Pulmonary artery endothelial cell (primary cell): ENCODE measurements around the gene CMTM3. TPM values are rescaled to one million over a fixed set of nuclear protein-coding genes. Genes with fewer than 3 reads are reported as not detected.
"Not testable (repeated sequence)": the region's sequence is repeated elsewhere in the genome, so short reads cannot be mapped to it uniquely, and the experiment has no call there.

Experiments used
- DNase-seq: peaks from one replicate; pipeline ENCODE4 v3.0.0-alpha.2; 2011; ENCODE audit warnings: low read depth, low spot score
- total RNA-seq: library from RNA; depleted of rRNA; stranded (reverse); fragments of >200 nt; gene quantifications from 2 replicates; pipeline ENCODE4 v1.2.3, GENCODE V29; 2014

CMTM3 gene
- total RNA-seq, 1 donor from 2014 or later = 23.5 TPM

- DNase-seq = no peak
Measured at GRCh38 chr16:66581246-66581952, 23.1 kb upstream of the CMTM3 start.

DNA sequence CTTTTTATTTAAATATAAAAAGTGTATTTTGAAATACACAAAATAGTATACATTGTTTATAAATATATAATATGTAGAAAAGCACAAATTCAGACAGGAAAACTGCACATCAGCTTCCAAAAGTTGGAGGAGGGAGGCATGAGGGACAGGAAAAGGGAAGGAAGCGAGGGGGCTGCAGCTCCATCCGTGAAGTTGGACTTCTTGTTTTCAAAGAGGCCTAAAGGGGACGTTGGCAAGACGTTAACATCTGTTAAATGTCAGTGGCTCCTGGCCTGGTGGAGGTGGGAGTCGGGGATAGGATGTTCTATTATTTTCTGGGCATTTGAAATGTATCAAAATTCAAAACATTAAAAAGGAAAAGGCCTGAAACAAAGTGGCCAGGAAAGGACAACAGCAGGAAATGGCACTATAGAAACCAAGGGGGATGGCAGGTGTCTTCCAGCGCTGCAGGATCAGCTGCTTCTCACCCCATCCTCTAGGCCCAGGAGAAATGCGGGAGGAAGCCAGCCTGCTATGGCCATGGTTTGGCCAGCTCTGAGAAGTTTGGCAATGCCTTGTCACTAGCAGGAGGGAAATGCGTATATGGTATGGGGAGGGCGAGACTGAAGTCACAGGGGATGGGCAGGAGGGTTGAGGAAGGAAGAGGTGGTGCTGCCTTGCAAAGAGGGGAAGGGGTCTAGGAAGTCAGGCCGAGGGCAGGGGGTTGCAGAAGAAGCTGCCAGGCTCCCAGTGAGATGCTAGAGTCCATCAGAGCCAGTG lies 18.8 kb upstream of the CMTM3 start:
- no peak for DNase-seq

- DNase-seq = no peak
Measured at GRCh38 chr16:66587881-66588600, 16.5 kb upstream of the CMTM3 start.

- DNase-seq = no peak
Measured at GRCh38 chr16:66588981-66589713, 15.4 kb upstream of the CMTM3 start.

DNA sequence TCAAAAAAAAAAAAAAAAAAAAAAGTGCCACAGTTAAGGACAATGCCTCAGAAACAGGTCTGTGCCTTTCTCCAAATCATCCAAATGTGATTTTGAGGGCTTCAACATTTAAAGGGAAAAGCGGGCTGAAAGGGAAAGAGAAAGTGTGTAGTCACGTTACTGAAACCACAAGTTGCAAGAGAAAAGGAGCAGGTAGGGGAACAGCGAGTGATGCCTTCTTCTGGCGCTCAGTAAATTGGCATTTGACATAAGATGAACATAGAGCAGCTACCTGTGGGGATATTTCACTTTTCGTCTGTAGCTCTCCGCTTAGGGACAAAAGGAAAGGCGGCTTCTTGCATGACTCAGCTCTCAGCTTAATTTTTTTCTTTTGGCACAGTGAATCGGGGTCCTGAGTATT lies 14.2 kb upstream of the CMTM3 start:
- DNase-seq = no peak

DNA sequence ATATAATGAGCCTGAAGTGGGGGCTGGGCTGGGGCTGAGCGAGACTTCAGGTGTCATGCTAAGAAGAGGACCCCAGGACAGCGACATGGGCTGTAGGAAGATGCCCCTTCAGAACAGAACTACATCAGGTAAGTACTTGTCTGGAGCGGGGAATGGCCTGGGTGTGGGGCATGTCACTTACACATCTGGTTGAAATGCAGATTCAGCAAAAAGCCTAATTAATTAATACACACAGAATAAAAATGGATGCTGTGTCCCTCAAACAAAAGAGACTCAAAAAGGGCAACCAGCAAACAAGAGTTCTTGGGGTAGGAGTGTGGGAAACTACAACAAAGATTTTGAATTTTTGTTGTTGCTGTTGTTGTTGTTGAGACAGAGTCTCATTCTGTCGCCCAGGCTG lies 13.5 kb upstream of the CMTM3 start:
- DNase-seq = no peak

GRCh38 chr16:66592241-66592640 lies 12.3 kb upstream of the CMTM3 start:
- DNase-seq = no peak

DNA sequence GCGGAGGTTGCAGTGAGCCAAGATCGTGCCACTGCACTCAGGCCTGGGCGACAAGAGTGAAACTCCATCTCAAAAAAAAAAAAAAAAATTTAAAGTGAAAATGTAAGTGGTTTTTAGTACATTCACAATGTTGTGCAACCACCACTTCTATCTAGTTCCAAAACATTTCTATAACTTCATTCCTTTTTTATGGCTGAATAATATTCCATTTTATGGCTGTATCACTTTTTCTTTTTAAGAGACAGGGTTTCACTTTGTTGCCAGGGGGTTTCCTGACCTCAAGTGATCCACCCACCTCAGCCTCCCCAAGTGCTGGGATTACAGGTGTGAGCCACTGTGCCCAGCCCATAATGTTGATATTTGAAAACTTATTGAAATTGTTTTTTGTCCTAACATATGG lies 11.7 kb upstream of the CMTM3 start:
- no peak for DNase-seq

GRCh38 chr16:66594739-66595138 lies 9.8 kb upstream of the CMTM3 start:
- DNase-seq = no peak

DNA sequence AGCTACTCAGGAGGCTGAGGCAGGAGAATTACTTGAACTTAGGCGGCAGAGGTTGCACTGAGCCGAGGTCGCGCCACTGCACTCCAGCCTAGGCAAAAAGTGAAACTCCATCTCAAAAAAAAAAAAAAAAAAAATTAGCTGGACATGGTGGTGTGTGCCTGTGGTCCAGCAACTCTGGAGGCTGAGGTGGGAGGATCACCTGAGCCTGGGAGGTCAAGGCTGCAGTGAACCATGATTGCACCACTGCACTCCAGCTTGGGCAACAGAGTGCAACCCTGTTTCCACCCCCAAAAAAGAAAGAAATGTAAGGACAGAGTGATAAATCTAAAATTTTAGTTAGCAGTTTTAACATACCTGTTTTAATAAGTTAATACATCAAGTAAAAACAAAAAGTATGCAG lies 7.9 kb upstream of the CMTM3 start:
- not testable (repeated sequence) for DNase-seq

DNA sequence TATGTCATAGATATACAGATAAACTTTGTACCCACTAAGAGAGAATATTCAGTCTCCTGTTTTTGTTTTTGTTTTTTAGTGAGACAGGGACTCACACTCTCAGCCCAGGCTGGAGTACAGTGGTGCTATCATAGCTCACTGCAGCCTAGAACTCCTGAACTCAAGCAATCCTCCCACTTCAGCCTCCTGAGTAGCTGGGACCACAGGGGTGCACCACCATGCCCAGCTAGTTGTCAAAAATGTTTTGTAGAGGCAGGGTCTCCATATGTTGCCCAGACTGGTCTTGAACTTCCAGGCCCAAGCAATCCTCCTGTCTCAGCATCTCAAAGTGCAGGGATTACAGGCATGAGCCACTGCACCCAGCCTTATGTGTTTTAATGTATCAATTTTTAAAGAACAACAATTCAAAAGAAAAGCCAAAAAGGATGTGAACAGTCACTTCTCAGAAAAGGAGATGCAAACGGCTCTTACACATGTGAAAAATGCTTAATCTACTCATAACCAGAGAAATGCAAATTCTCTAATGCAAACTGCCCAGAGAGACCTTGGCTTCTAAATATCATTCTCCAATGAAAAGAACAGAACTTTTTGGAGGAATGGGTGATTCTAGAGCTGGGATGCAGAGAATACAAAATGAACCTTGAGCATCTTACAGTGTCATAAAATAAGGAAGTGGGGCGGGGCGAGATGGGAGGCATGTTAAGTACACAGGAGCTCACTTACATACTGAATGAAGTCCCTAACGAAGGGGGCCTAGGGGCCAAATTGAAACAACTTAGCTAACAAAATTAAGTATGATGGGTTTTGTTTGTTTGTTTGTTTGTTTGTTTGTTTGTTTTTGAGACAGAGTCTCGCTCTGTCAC lies 7.3 kb upstream of the CMTM3 start:
- no peak for DNase-seq

DNA sequence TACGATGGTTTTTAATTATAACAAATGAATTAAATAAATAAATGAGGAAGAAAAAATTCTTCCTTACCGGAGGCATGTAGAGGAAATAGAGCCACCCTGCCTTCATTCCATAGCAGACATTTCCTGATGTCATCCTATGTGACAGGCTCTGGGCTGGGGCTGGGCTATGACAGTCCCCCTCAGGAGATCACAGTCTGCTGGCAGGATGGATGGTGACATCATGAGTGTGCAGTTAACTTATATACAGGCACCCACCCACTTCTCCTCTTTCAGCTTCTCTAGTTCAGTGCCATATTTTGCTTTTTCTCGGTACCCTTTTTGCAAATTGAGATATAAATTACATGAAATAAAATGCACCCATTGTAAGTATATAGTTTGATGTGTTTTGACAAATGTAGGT lies 6.4 kb upstream of the CMTM3 start:
- DNase-seq = no peak

DNA sequence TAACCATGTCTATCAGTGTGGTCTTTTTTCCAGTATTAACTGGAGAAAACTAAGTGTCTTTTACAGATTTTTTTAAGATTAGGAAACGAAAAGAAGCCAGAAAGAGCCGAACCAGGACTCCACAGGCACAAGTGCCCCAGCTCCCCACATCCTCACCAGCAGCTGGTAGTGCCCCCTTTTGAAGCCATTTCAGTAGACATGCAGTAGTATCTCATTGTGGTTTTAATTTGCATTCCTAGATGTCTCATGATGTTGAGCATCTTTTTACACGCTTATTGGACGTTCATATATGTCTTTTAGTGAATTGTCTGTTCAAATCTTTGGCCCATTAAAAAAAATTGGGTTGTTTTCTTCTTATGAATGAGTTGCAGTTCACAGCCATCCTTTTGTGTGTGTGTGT lies 4.8 kb upstream of the CMTM3 start:
- no peak for DNase-seq

- no peak for DNase-seq
Measured at GRCh38 chr16:66600477-66600876, 4.0 kb upstream of the CMTM3 start.

DNA sequence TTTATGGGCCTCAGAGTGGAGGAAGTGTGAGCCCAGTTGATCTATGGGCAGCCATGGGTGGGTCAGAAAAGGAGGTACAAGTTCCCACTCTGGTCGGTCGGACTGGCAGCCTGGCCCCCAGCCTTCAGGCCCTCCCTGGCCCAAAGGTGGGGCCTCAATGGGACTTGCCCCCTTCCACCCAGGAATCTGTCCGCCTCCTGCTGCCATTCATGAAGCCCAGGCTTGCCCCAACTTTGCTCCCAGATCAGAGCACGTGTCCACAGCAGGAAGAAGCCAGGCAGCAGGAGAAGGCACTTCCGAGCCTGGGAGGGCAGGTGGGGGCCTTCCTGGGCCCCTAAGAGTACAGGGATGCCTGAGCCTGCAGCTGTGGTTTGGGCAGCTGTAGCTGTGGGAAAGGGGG lies 3.0 kb upstream of the CMTM3 start:
- DNase-seq = no peak

DNA sequence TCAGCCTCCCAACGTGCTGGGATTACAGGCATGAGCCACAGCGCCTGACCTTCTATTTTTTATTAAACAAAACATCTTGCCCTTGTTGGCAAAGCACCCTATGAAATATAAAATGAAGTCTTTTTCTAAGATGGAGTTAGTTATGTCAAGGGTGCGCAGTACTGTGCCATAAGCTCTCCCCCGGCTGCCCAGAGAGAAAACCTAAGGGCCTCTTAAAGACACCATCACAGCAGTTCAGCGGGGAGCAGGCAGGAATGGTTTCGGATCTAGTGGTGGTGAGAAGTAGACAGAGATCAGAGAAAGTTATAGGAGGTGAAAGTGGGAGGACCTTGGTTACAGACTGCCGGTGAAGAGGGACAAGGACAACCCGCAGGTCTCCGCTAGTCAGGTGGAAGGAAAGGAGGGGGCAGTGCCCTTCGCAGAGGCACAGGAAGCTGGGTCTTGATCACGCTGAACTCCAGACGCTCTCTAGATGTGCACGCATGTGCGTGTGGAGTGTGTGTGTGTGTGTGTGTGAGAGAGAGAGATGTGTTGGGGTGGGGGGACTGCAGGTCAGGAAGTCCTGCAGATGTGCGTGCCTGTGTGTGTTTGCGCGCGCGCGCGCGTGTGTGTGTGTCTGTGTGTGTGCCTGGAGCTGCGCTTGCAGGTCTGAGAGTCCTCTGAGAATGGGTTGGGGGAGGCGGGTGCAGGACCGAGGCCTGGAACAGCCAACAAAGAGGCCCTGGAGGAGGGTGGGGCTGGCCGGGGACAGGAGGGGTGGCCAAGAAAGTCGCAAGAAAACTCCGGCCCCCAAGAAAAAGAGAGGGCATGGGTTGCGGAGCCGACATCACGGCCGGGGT lies 748 bp upstream of the CMTM3 start:
- no peak for DNase-seq

DNA sequence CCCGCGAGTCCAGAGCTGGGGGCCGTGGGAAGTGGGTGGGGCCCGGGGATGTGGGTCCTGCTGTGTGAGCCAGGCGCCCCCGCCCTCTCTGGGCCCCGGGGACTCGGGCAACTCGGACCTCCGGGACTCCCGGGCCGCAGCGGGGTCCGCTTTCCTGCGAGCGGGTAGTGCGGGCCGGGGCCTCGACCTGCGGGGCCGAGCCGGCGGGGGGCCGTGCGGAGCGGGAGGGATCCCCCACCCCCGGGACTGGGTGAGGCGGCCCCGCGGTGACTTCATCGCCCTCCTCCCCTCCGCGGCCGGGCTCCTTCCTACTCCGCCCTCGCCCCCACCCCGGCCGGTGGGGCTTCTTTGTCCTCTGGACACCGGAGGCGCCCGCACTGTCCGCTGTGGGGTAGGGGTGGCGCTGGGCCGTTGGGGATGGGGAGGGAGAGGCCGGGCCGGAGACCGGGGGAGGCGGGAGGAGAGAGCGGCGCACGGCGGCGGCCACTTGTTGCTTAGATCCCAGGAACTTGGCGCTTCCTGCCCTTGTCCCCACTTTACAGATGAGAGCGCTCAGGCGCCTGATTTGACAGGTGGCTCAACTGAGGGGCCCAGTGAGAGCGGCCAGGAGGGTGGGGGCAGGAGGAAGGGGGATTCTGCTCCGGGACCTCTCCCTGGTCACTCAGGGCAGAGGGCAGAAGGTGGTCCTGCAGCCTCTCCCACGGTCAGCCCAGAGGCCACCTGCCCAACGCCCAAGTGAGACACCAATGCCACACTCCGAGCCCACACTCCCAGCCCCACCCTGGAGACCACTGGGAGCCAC lies 874 bp downstream of the CMTM3 start:
- no peak for DNase-seq

GRCh38 chr16:66605979-66606751 lies 1.7 kb downstream of the CMTM3 start:
- DNase-seq = no peak
